Prostate gland (tissue), 2 donors: ENCODE results near the gene C12orf60.

Experiments
- CTCF ChIP-seq, 4 experiments: fragments of 200-600 bp in 2 of 4; fragments of 450-650 bp in 2 of 4; sonication (generic) in 2 of 4; IDR thresholded peaks; 1 replicate in 3 of 4; 2 replicates in 1 of 4; pipeline ENCODE4 v1.5.1; 2016 to 2019; ENCODE audit warnings: antibody characterized with exemption in 4 of 4, mild to moderate bottlenecking in 2 of 4, moderate library complexity in 2 of 4
- POLR2A ChIP-seq: fragments of 450-650 bp; IDR thresholded peaks from one replicate; pipeline ENCODE4 v1.6.1; 2016; ENCODE audit warnings: antibody characterized with exemption, mild to moderate bottlenecking

DNA sequence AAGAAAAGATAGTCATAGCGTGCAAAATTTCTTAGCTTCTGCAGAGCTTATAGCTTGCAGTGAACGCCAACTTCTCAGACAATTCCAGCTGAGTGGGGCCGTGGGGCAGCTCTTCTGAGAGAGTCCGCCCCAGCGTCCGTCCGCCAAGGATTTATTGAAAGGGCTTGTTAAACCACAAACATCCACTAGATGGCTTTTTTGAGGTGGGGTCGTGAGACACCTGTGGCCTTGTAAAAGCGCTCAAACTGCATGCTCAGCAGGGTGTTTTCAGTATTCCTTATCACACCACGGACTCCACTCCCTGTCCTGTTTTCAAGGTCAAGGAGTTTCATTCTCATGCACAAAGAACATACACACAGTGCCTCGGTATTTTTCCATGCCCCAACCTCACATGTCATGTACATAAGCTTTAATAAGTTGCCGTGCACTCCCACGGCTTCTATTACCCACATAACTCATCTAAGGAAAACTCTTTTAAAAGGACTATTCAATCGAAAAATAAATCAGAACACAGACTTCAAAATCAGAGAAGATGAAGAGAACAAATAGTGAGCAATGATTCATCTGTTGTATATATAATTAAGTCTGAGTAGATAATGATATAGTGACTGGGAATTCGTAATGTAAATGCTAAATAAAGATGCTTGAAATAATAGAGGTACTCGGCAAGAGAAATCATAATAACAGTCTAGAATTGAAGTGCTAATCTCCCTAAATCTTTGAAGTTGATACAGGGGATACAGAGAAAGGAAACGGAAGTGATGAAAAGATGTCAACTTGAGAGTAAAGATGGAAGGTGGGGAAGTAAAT is 46.9 kb upstream of the C12orf60 start:
- no peak for TF ChIP-seq CTCF (IDR thresholded peaks at IDR 0.05)
- no peak for TF ChIP-seq POLR2A
